Measurements from ENCODE around the gene ABCG2. TPM values are rescaled to one million over a fixed set of nuclear protein-coding genes. Genes with fewer than 3 reads are reported as not detected.

Gene ABCG2
- polyA plus RNA-seq, 1 donor (not counting 4 experiments of a cell fraction or from before 2014, with no cell fraction given) = 5.3 TPM

GRCh38 chr4:88172987-88173386 is 14.5 kb upstream of the ABCG2 start:
- Histone ChIP-seq H3K27me3 (ENCODE audit: control insufficient read depth, extremely low read depth, insufficient read depth, low read length) (no peaks in the 10 kb centered on the region), H3K9ac (ENCODE audit: control insufficient read depth, extremely low read depth, insufficient read depth, low read length) (no peak overlapping the region), H3K4me1 (ENCODE audit: control insufficient read depth, extremely low read depth, insufficient read depth, low read length) (peaks cover 5% of the 10 kb centered on the region), H3K4me3 (ENCODE audit: control insufficient read depth in 2 of 3, extremely low read depth in 1 of 3, insufficient read depth in 2 of 3, low read depth in 1 of 3, low read length in 3 of 3) (no peak overlapping the region), H4K20me1 (ENCODE audit: control insufficient read depth, extremely low read depth, insufficient read depth, low read length) (no peaks in the 10 kb centered on the region), H3K36me3 (ENCODE audit: control insufficient read depth in 2 of 2, extremely low read depth in 1 of 2, insufficient read depth in 2 of 2, low read length in 2 of 2) (no peaks in the 10 kb centered on the region), H3K79me2 (ENCODE audit: control insufficient read depth, insufficient read depth, low read length) (no peaks in the 10 kb centered on the region), H3K4me2 (ENCODE audit: control insufficient read depth, extremely low read depth, insufficient read depth, low read depth, low read length) (no peak overlapping the region), H3K9me1 (ENCODE audit: control insufficient read depth, extremely low read depth, insufficient read depth, low read length) (no peaks in the 10 kb centered on the region), H2AFZ (ENCODE audit: control insufficient read depth, low read length) (no peak overlapping the region), H3K27ac (ENCODE audit: control insufficient read depth, insufficient read depth, low read length) (no peak overlapping the region), H3K9me3 (ENCODE audit: control insufficient read depth, low read depth, low read length) (no peaks in the 10 kb centered on the region)
- dilution Hi-C loops (cut with MboI; ENCODE audit: extremely low pct_ligation_motif_present, low sequenced_read_pairs) = no loop called here
- DNase-seq (ENCODE audit: low read depth, low spot score) (no peak), FAIRE-seq (no peak)
- TF ChIP-seq, protein P1, sequence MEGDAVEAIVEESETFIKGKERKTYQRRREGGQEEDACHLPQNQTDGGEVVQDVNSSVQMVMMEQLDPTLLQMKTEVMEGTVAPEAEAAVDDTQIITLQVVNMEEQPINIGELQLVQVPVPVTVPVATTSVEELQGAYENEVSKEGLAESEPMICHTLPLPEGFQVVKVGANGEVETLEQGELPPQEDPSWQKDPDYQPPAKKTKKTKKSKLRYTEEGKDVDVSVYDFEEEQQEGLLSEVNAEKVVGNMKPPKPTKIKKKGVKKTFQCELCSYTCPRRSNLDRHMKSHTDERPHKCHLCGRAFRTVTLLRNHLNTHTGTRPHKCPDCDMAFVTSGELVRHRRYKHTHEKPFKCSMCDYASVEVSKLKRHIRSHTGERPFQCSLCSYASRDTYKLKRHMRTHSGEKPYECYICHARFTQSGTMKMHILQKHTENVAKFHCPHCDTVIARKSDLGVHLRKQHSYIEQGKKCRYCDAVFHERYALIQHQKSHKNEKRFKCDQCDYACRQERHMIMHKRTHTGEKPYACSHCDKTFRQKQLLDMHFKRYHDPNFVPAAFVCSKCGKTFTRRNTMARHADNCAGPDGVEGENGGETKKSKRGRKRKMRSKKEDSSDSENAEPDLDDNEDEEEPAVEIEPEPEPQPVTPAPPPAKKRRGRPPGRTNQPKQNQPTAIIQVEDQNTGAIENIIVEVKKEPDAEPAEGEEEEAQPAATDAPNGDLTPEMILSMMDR (optimal IDR thresholded peaks at IDR 0.05 in 1 of 3, IDR thresholded peaks at IDR 0.05 in 1 of 3, conservative IDR thresholded peaks at IDR 0.05 in 1 of 3; ENCODE audit: extremely low read depth in 1 of 3, insufficient read depth in 2 of 3, low read length in 3 of 3) = no peak
- no peak for TF ChIP-seq EZH2 (IDR thresholded peaks at IDR 0.05; ENCODE audit: low read length)

DNA sequence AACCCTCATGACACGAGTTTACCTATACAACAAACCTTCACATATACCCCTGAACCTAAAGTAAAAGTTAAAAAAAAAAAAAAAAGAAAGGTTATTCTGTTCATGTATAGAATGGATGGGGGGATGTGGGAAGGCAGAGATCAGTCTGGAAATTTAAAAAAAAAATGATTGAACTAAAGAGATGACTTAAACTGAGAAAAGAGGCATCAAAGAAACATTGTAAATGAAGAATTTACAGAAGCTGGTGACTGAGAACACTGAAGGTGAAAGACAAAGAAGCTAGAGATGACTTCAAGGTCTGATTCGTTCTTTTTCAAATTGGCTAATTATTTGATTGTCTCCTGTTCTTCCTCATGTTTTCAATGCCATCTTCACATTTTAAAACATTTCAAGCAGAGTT is 12.8 kb upstream of the ABCG2 start:
- Histone ChIP-seq H3K27me3 (ENCODE audit: control insufficient read depth, extremely low read depth, insufficient read depth, low read length) (no peaks in the 10 kb centered on the region), H3K9me3 (ENCODE audit: control insufficient read depth, low read depth, low read length) (no peaks in the 10 kb centered on the region), H3K4me1 (ENCODE audit: control insufficient read depth, extremely low read depth, insufficient read depth, low read length) (no peaks in the 10 kb centered on the region), H3K9ac (ENCODE audit: control insufficient read depth, extremely low read depth, insufficient read depth, low read length) (no peak overlapping the region), H3K9me1 (ENCODE audit: control insufficient read depth, extremely low read depth, insufficient read depth, low read length) (no peaks in the 10 kb centered on the region), H3K4me3 (ENCODE audit: control insufficient read depth in 2 of 3, extremely low read depth in 1 of 3, insufficient read depth in 2 of 3, low read depth in 1 of 3, low read length in 3 of 3) (no peak overlapping the region), H3K4me2 (ENCODE audit: control insufficient read depth, extremely low read depth, insufficient read depth, low read depth, low read length) (no peak overlapping the region), H3K27ac (ENCODE audit: control insufficient read depth, insufficient read depth, low read length) (no peak overlapping the region), H3K36me3 (ENCODE audit: control insufficient read depth in 2 of 2, extremely low read depth in 1 of 2, insufficient read depth in 2 of 2, low read length in 2 of 2) (no peaks in the 10 kb centered on the region), H4K20me1 (ENCODE audit: control insufficient read depth, extremely low read depth, insufficient read depth, low read length) (no peaks in the 10 kb centered on the region), H2AFZ (ENCODE audit: control insufficient read depth, low read length) (no peak overlapping the region), H3K79me2 (ENCODE audit: control insufficient read depth, insufficient read depth, low read length) (no peaks in the 10 kb centered on the region)
- FAIRE-seq = no peak
- TF ChIP-seq, protein P1 (optimal IDR thresholded peaks at IDR 0.05 in 1 of 3, IDR thresholded peaks at IDR 0.05 in 1 of 3, conservative IDR thresholded peaks at IDR 0.05 in 1 of 3; ENCODE audit: extremely low read depth in 1 of 3, insufficient read depth in 2 of 3, low read length in 3 of 3) = no peak
- TF ChIP-seq EZH2 (IDR thresholded peaks at IDR 0.05; ENCODE audit: low read length) = no peak
- DNase-seq (ENCODE audit: low read depth, low spot score) = no peak
- dilution Hi-C loops (cut with MboI; ENCODE audit: extremely low pct_ligation_motif_present, low sequenced_read_pairs) = no loop called here

All from keratinocyte (primary cell).